ENCODE measurements around the gene WNT9A.

Gene WNT9A

DNA sequence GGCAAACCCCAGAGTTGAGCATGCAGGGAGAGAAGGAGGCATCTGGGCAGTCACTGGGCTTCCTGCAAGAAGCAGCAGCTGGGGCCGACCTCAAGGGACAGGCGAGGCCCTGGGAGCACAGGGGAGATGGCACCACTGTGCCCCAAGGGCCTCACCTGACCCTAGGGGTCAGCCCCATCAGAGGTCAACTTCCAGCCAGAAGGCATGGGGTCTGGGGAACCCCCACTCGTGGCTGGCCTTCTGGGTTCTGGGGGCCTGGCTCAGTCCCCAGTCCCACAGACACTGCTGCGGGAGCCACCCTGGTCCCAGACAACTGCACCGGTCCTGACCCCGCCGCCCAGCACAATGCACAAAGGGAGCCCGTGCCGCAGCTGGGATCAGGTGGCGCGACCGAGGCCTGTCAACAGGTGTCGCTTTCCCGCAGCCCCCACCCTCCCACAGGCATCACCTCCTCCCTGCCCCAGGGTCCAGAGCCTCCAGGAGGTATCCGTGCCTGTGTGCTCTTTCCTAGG, 6.2 kb downstream of the WNT9A start:
- DNase-seq = no peak

DNA sequence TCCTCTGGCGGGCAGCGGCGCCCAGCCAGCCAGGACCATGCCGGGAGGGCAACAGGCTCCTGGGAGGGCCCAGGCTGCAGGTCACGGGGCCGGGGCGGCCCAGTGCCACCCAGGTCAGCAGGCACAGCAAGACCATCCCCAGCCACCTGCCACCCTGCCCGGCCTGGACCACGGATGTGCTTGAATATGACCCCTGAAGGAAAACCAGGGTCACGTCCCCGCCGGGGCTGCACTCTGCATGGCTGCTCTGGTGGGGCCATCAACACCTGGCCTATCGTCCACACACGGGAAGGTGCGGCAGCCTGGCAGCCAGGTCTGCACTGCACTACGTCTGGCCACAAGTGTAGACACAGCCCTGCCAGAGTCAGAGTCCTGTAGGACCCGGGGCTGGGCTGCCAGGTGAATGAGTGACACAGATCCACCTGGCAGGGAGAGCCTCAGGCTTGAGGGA, 6.9 kb downstream of the WNT9A start:
- no peak for DNase-seq

DNA sequence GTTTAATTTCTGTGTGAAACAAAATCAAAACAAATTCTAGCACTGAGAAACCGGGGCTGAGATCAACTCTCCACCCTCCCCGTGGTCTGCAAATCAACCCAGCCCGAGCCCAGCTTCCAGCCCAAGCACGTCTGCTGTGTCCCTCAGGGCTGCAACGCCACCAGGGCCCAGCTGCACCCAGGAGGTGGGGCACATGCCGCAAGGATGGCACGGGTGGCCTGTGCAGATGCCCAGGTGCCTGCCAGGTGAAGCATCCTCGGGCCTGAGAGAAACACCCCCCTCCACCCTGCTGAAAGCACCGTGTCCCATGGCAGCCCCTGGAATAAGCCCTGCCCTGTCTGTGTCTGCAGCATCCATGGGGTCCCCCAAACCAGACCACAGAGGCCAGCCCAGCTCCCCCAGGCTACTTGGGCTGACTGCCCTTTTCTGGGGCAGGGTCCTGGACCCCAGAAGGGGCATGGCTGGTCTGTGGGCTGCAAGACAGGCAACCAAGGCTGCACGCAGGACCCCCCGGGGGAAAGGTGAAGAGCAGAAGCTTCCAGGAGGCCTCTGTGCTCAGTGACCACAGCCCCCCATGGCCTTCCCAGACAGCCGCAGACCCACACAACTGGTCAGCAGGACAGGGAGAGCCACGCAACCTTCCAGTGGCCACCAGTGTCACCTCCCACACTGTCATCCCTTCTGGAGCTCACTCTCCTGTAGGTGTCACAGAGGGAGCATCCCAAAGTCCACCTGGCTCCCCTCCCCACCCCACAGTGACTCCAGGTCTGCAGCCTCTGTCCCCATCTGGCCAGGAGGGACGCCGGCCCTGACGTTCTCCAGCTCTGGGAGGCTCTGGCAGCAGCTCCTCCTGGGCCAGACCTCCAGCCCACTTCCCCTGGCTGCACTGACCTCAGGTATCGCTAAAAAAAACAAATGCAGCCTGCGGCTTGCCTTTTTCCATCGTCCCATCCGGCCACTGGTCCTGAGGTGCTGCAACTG, 7.7 kb downstream of the WNT9A start:
- no peak for DNase-seq

DNA sequence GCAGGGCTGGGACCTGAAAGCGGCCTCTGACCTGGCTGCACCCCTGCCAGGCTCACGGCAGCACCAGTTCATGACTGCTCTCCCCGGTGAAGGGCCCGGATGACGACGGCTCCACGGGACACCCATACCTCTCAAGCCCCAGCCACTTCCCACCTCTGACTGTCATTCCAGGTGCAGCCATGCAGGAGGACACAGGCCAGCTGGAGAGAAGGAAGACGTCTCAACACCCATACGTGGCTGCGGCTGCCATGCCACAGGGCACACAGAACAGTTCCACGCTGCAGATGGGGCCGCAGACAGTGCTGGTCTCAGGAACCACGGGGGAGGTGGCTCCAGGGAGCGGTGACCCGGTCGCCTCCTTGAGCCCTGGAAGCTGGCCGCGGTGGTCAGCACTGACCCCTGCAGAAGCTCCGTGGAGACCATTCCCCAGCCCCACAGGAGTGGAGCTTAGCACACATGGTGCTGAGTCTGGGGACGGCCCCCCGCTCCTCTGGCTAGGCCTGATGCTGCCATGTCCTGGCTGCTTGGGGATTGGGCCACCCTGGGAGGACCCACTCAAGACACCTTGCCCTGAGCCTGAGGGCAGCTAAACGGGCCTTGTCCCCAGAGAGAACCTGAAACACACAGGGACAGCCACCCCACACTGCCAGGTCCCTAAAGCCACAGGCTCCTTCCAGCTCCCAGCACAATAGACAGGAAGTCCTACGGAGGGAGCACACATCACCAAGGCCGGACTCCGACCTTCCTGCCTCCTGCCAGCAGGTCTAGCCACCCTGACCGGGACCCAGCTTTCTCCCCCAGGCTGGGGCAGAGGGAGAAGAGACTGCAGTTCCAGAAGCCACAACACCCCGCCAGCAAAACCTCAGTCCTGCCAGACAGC, 8.6 kb downstream of the WNT9A start:
- DNase-seq = no peak

DNA sequence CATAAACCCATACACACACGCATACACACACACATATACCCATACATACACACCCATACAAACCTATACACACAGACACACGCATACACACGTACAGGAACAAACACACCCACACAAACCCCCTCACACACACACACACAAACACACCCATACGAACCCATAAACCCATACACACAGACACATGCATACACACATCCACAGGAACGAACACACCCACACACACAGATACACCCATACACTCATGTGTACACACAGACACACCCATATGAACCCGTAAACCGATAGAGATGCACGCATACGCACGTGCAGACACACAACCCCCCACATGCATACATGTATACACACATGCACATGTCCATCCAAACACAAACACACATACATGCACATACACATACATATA, 9.5 kb downstream of the WNT9A start:
- no peak for DNase-seq

DNA sequence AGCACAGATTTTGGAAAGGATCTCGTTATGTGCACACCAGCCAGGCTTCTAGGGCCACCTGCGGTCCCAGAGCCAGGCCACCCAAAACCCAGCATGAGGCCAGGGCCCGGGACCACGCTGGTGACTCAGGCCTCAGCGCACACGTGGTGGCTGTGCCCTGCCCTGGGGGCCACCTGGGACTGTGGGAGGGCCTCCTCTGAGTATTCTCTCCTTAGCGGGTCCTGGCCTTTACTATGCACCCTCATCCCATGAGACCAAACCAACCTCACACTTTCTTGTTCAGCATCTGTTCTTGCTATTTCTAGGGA, 9.9 kb downstream of the WNT9A start:
- DNase-seq = no peak

DNA sequence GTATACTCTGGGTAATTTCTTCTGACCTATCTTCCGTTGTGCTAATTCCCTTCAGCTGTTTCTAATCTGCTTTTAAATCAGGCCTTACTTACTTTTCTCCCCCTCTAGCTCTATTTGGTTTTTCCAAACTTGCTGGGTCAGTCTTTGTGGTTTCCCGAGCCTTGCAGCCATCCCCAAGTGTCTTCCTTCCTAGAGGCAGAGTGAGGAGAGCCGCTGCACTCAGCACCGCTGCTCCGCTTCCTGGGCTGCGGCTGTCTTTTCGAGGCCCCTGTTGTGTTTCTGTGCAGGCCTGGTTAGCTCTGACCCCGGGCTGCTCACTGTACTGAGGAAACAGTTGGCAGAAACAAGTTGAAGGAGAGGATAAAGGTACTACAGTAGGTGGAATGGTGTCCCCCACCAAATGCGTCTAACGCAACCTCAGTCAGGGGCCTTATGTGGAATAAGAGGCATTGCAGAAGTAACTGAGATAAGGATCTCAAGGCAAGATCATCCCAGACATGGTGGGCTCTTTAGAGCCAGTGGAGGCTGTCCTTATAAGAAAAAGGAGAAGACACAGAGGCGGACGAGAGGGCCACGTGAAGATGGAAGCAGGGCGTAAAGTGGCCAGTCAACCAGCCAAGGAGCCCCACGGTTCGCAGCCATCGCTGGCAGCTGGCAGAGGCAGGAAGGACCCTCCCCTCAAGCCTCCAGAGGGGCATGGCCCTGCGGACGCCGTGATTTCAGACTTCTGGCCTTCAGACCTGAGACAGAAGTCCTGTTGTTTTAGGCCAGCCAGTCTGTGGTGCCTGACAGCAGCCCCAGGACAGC, 10.5 kb downstream of the WNT9A start:
- DNase-seq = no peak

DNA sequence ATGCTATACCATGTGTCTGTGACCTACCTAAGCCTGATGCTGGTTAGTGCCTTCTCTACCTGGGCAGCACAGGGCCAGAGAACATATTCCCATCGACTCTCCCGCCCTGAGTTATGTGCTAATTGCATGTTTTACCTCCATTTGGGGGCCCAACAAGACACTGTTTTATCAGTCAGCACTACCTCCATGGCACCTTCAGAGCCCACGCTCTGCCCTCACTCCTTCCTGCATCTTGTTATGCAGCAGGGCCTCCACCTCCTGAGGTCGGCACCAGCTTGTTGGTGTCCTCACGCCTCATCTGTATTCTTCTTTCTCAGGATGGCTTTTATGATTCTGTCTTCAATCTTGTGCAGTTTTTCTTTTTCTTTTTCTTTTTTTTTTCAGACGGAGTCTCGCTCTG, 11.9 kb downstream of the WNT9A start:
- no peak for DNase-seq

DNA sequence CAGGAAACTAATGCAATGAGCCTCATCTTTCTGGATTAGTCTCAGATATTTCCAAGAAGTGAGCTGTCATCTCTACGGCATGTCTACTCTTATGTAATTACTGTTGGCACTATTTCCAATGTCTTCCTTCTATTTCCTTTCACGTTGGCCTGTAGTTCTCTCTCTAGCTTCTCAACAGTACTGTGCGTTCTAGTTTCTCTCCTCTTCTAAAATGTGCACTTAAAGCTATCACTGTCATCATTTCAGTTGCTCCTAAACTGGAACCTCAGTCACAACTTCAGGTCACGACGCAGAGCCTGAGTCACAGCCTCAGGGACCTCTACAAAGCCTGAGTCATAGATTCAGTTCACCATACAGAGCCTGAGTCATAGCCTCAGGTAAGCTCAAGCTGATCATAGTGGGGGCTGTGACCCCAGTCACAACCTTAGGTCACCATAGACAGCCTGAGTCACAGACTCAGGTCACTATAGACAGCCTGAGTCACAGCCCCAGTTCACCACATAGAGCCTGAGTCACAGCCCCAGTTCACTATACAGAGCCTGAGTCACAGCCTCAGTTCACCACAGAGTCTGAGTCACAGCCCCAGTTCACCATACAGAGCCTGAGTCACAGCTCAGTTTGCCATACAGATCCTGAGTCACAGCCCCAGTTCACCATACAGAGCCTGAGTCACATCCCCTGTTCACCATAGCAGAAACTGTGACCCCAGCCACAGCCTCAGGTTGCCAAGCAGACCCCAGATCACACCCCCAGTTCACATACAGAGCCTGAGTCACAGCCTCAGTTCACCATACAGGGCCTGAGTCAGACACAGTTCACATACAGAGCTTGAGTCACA, 13.0 kb downstream of the WNT9A start:
- DNase-seq = no peak

DNA sequence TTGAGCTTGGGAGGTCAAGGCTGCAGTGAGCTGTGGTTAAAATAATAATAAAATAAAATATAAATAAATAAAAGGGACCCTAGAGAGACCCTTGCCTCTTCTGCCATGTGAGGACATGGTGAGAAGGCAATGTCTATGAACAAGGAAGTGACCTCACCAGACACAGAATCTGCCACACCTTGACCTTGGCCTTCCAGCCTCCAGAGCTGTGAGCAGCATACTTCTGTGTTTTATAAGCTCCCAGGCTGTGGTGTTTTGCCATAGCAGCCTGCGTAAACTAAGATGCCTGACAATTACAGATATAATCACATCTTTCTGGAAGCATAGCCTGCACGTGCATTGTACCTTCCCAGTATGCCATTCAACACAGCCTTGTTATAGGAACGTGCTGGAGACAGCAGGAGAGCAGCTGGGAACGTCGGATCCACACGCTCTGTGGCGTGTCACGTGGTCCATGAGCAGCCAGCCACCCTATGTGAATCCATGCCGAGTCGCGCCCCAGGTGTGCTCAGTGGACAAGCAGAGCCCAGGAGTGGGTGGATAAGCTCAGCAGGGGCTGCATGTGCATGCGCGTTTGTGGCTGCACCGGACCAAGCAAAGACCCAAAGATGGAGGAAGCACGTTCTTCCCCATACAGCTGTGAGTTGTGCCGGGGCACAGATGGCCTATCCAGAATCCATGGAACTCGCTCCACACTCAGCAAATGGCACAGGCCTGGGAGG, 17.8 kb downstream of the WNT9A start:
- no peak for DNase-seq

DNA sequence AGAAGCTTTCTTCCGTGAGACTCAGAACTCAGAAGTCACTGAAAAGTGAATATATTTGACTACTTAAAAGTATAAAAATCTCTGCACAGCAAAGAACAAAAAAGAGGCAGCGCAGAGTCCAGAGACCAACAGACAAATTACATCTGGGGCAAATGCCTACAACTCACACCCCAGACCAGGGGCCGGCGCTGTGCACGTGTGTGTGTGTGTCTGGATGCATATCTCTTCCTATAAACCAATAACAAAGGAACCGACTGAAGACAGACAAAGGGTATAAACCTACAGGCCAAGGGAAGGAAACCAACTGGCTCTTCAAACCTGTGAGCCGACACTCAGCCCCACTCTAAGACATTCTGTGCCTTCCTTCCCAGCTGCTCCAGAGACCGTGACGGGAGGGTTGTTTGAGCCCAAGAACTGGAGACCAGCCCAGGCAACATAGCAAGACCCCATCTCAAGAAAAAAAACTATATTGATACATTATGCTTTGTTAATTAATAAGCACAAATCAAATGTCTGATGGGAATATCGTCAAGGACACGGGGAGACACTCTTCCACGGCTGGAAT, 18.8 kb downstream of the WNT9A start:
- DNase-seq = no peak

DNA sequence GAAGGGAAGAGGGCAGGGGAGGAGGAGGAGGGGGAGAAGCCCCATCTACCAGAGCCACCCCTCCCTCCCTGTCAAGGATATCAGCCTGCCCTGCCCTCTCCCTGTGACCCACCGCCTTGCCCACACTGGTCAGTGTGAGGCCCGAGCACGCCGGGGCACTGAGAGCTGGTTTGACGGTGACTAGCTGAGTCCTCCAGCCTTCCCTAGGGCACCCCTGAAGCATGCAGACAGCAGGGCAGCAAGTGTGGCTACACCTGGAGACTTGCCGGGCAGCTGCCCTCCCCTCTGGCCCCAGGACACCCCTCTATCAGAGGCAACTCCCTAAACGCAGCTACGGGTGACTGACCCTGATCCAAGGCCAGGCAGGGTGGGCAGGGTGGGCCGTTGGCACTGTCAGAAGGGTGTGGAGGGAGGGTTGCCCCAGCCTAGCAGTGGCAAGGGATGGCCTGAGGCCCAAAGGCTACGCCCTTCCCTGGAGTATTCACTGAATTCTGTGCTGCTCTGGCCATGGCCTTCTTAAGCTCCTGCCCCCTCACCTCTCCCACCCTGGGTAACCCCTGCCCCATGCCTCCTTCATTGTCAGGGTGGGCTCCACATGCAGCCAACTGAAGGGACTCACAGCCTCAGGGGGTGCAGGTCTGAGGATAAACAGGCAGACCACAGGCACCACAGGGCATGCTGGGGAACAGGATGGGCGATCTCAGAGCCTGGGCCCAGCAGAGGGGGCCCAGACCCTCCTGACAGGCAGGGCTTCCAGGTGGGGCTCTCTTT, 19.6 kb downstream of the WNT9A start:
- DNase-seq = no peak

DNA sequence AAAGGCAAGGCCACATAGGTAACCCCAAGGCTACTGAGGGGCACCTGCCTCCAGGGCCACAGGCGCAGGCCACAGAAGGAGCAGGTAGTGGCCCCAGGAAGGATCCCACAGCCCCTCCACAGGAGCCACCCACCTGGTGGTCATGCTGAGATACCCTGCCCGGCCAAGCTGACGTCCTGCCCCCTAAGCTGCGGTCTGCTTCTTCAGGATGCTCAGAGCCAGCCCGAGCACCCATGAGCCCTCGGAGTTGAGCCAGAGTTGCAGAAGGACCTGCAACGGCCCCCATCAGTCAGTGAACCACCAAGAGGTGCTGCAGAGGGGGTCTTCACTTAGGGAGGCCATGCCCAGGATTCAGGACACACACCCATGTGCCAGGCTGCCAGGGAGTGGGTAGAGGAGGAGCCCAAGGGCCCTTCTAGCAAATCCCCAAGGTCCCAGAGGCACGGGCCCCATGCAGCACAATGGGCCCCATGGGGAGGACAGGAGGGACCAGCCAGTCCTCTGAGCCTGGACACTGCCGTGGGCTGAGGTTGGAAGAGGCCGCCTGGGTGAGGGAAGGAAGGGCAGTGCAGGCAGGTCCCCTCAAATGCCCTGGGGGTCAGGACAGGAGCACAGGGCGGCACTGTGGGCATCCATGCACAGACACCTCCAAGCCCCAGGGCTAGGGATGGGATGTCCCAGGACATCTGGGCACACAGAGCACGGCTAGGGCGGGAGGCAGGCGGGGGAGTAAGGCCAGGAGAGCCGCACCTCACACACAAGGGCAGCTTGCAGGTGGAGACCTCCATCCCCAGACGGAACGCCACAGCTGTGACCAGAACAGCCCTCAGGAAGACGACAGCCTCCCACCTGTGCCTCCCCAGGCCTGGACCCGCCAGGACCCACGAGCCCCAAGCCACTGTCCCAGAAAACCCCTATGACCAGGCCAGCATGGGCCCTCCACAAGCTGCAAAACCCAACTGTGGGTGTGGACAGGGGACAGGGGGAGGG, 20.5 kb downstream of the WNT9A start:
- no peak for DNase-seq

DNA sequence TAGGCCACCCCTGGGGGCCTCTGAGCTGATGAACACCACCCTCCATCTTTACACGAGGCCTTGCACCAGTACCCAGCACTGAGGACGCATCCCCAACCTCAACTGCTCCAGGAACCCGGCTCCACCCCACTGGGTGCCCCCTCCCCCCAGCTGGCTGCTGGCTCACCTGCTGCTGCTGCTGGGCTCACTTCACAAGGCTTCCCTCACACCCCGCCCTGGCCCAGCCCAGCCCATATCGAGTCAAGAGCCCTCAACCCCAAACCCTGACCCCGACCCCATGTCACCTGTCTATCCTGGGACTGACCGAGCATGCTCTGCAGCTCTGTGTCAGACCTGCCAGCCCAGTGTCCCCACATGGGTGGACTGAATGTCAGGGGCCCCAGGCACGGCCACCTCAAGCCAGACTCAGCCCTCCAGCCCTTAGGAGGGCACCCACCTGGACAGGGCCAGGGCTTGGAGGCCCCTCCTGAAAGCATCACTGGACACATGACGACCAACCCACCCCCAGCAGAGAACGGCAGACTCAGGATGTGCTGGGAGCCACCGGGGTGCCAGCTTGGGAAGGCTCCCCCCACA, 21.4 kb downstream of the WNT9A start:
- DNase-seq = no peak

DNA sequence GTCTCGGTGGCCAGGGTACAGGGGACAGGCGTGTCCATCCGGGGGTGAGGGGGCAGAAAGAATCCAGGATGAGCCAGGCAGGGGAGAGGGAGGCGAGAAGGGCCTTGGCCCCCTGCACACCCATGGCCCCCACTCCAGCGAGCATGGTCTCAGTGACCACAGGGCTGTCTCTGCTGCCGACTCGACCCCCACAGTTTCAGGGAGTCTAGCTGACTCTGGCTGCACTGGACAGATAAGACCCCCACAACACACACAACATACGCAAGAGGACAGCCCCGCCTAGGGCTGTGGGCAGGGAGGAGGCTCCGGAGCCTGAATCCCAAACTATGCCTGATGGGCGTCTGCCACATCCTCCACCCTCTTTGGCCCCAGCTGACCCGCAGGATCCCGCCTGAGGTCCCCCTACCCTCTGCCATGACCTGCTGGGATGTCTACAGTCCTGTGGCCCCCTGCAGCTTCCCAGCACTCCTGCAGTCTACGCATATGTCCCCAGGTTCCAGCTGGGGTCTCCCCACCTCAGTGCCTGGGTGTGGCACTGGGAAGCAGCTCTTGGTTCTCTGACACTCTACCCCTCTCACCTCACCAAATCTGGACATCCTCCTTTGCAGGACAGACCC, 22.0 kb downstream of the WNT9A start:
- no peak for DNase-seq

DNA sequence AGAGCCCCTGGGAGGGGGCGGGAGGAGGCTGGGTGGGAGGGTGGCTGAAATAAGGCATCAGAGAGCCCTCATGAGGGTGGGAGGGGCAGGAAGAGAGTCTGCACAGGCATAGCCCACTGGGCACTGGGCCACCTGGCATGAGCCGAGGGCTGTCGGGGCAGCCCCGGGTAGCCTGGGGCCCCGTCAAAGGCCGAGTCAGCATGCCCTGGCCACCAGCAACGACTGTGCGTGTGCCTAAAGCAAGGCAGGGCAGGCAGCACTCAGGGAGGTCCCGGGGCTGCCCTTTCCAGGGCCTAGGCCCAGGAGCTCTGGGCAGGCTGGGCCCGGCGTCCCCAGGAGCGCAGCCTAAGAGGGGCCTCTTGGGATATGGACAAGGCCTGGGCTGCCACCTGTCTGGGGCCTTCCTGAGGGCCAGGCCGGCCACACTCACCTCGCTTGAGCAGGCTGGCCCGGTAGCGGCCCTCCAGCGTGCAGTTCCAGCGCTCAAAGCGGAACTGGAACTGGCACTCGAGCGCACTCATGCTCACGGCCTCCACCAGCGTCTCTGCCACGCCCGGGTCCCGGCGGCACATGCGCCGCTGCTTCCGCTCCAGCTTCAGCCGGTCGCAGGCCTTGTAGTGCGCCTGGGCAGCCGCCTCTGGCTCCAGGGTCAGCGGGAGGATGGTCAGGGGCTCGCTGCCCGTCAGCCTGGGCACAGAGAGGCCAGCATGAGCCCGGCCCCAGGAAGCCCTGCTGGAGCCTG, 22.7 kb downstream of the WNT9A start:
- no peak for DNase-seq

DNA sequence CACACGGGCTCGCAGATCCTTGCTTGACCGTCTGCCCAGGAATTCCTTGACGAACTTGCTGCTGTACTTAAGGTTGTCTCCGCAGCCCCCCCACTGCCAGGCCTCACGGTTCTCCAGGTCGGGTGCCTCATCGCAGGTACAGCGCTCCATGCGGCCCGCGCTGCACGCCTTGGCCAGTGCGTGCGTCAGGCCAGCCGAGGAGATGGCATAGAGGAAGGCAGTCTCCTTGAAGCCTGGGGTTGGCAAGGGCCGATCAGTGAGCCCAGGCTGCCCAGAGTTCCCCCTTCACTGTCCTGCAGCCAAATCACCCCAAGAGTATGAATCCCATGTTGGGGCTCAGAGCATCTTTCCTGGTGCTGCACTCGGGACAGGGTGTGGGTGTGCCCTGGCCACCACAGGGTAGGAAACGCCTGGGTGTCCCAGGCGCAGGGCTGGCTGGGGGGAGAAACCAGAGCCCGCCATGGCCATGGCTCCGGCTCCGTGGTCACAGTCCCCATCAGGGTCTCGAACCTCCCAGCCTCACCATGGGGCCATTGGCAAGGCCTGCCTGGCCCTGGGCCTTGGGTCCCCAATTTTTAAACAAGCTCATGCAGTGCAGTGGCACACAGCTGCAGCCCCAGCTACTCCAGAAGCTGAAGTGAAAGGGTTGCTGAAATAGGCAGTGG, 23.4 kb downstream of the WNT9A start:
- DNase-seq = no peak

All from NCI-H1105 treated with DMSO at 0.1 percent for 48 hours (cell line).